HepG2 (cell line): ENCODE data around the gene ABO. TPM values are rescaled to one million over a fixed set of nuclear protein-coding genes. Genes with fewer than 3 reads are reported as not detected.

Experiments
- ATAC-seq: fragments of 200-7000 bp; cut with Tn5 transposase; 3 replicates; pipeline ENCODE4 v1.9.1; 2020; ENCODE audit warnings: mild to moderate bottlenecking, moderate library complexity
- BruUV-seq: library from RNA; stranded (reverse); fragments of 400-500 nt; replicated peaks from 2 replicates; lab custom pipeline; 2021; lab: Mats Ljungman, UMichigan
- CTCF ChIA-PET: fragments of 300-600 bp; formaldehyde crosslinking; extraction: SDS; loops from one replicate; lab custom pipeline; 2021; ENCODE audit warnings: low total read pairs, inconsistent platforms, low intra/inter-chr PET ratio; lab: Yijun Ruan, JAX
- POLR2A ChIA-PET: fragments of 350-600 bp; sonication (Branson Sonifier 250); formaldehyde crosslinking; loops from one replicate; lab custom pipeline; 2020; ENCODE audit warnings: antibody characterized with exemption, inconsistent platforms; lab: Yijun Ruan, JAX
- DNase-seq: peaks from one replicate; pipeline ENCODE4 v3.0.0-alpha.2; 2015; ENCODE audit warnings: low spot score
- FAIRE-seq: peaks from 3 replicates; lab custom pipeline; 2011; peaks lifted over from hg19 to GRCh38; lab: Jason Lieb, UNC
- H2AFZ ChIP-seq: one replicate; pipeline ENCODE4 v1.6.1; 2011; ENCODE audit warnings: low read length, inconsistent platforms
- H3K27ac ChIP-seq: fragments of 300-600 bp; 3 replicates; pipeline ENCODE4 v1.8.0; 2011; ENCODE audit warnings: mixed run types, mild to moderate bottlenecking, mixed read lengths, low read length, inconsistent platforms; ENCODE audit not compliant: insufficient read depth; ENCODE audit errors: extremely low read length
- H3K27me3 ChIP-seq, 2 experiments: fragments of 200-600 bp in 1 of 2; 2 replicates in 1 of 2; 3 replicates in 1 of 2; pipeline versions ENCODE4 v1.6.0 to v1.8.0; 2011; ENCODE audit warnings: low read length in 2 of 2, mild to moderate bottlenecking in 2 of 2, moderate library complexity in 2 of 2, inconsistent platforms in 1 of 2; ENCODE audit not compliant: insufficient read depth in 2 of 2, control insufficient read depth in 1 of 2
- H3K36me3 ChIP-seq, 2 experiments: fragments of 200-600 bp in 1 of 2; replicated peaks in 1 of 2; 2 replicates in 1 of 2; 3 replicates in 1 of 2; pipeline versions ENCODE4 v1.5.1 to v1.8.0; 2011; ENCODE audit warnings: low read length in 2 of 2, inconsistent platforms in 1 of 2; ENCODE audit not compliant: insufficient read depth in 2 of 2, control insufficient read depth in 1 of 2
- H3K4me1 ChIP-seq: 2 replicates; pipeline ENCODE4 v1.5.1; 2012; ENCODE audit warnings: low read length, inconsistent platforms; ENCODE audit not compliant: insufficient read depth
- H3K4me2 ChIP-seq: 2 replicates; pipeline ENCODE4 v1.6.0; 2011; ENCODE audit warnings: low read depth, low read length, inconsistent platforms
- H3K4me3 ChIP-seq, 3 experiments: fragments of 200-600 bp in 1 of 3; sonication (generic), shearing (Covaris generic) in 1 of 3; replicated peaks in 1 of 3; 2 replicates each; pipeline ENCODE4 v1.5.1; 2011 to 2016; ENCODE audit warnings: low read length in 3 of 3, inconsistent platforms in 2 of 3, low read depth in 2 of 3, mild to moderate bottlenecking in 2 of 3, control low read depth in 1 of 3, mixed read lengths in 1 of 3; ENCODE audit not compliant: insufficient read depth in 1 of 3
- H3K79me2 ChIP-seq: one replicate; pipeline ENCODE4 v1.6.1; 2011; ENCODE audit warnings: low read length, inconsistent platforms; ENCODE audit not compliant: insufficient read depth
- H3K9ac ChIP-seq: 2 replicates; pipeline ENCODE4 v1.6.0; 2011; ENCODE audit warnings: mild to moderate bottlenecking, low read depth, low read length, inconsistent platforms; ENCODE audit not compliant: insufficient read depth
- H3K9me3 ChIP-seq: 2 replicates; pipeline ENCODE4 v1.5.1; 2012; ENCODE audit warnings: mild to moderate bottlenecking, low read length
- H4K20me1 ChIP-seq: 2 replicates; pipeline ENCODE4 v1.6.0; 2011; ENCODE audit warnings: inconsistent platforms, mild to moderate bottlenecking, low read length, moderate library complexity; ENCODE audit not compliant: insufficient read depth
- CAMTA2 ChIP-seq: sonication (generic); formaldehyde crosslinking; IDR thresholded peaks from 2 replicates; pipeline ENCODE4 v1.4.0; 2020; ENCODE audit warnings: mild to moderate bottlenecking, missing genetic modification reagents, borderline replicate concordance
- GTF2F1 ChIP-seq: fragments of 150-350 bp; IDR thresholded peaks from 2 replicates; pipeline ENCODE4 v1.6.1; 2014; ENCODE audit warnings: low read length
- HNF4A ChIP-seq: sonication (generic); formaldehyde crosslinking; IDR thresholded peaks from 2 replicates; pipeline ENCODE4 v1.4.0; 2020; ENCODE audit warnings: missing genetic modification reagents
- HNRNPUL1 ChIP-seq: fragments of 200-400 bp; formaldehyde crosslinking; IDR thresholded peaks from 2 replicates; pipeline ENCODE4 v1.6.1; 2017; ENCODE audit warnings: low read depth, mild to moderate bottlenecking, low read length, moderate library complexity
- JUN ChIP-seq: sonication (generic); formaldehyde crosslinking; IDR thresholded peaks from 2 replicates; pipeline ENCODE4 v1.4.0; 2020; ENCODE audit warnings: mild to moderate bottlenecking, missing genetic modification reagents
- RBAK ChIP-seq: sonication (generic); formaldehyde crosslinking; IDR thresholded peaks from 2 replicates; pipeline ENCODE4 v1.5.1; 2020; ENCODE audit warnings: mild to moderate bottlenecking, missing genetic modification reagents
- SIX1 ChIP-seq: sonication (generic); formaldehyde crosslinking; IDR thresholded peaks from 2 replicates; pipeline ENCODE4 v1.4.0; 2020; ENCODE audit warnings: missing genetic modification reagents, borderline replicate concordance
- ZBTB8A ChIP-seq: sonication (generic); formaldehyde crosslinking; IDR thresholded peaks from 2 replicates; pipeline ENCODE4 v1.4.0; 2020; ENCODE audit warnings: mild to moderate bottlenecking, low read depth, missing genetic modification reagents, borderline replicate concordance
- ZFP41 ChIP-seq: sonication (generic); formaldehyde crosslinking; IDR thresholded peaks from 2 replicates; pipeline ENCODE4 v1.4.0; 2020; ENCODE audit warnings: mild to moderate bottlenecking, missing genetic modification reagents, borderline replicate concordance
- ZNF160 ChIP-seq: sonication (generic); formaldehyde crosslinking; IDR thresholded peaks from 2 replicates; pipeline ENCODE4 v1.8.0; 2022; ENCODE audit warnings: mild to moderate bottlenecking, inconsistent platforms, missing genetic modification reagents
- ZSCAN21 ChIP-seq: sonication (generic); formaldehyde crosslinking; IDR thresholded peaks from 2 replicates; pipeline ENCODE4 v1.8.0; 2022; ENCODE audit warnings: mild to moderate bottlenecking, missing genetic modification reagents, moderate library complexity, borderline replicate concordance
- WGBS: methylation state at CpG from one replicate; pipeline ENCODE4 v1.1.6; 2017; ENCODE audit warnings: low lambda C conversion rate; 5-methylcytosine and 5-hydroxymethylcytosine counted together
- in situ Hi-C: cut with HindIII; loops from 2 replicates; pipeline ENCODE4 v1.10.0; 2017; ENCODE audit warnings: low pct_unique_long_range_greater_than_20kb; ENCODE audit not compliant: extremely low pct_ligation_motif_present
- intact Hi-C: fragments of 100-400 bp; cut with micrococcal nuclease; formaldehyde crosslinking; loops from one replicate; pipeline ENCODE4 v1.10.0; 2022; ENCODE audit not compliant: unreplicated experiment
- polyA plus RNA-seq, 8 experiments: library from polyadenylated mRNA; depleted of rRNA in 3 of 8; stranded (reverse) in 7 of 8; unstranded in 1 of 8; fragments of >200 nt; fragmentation: Illumina TruSeq in 4 of 8; extraction: Trizol in 4 of 8; gene quantifications; 2 replicates each; pipeline versions ENCODE4 v1.2.1 to v1.2.3, GENCODE V29; 2011 to 2016; ENCODE audit warnings: low read depth in 4 of 8, missing spikeins in 1 of 8, mixed read lengths in 1 of 8; ENCODE audit not compliant: insufficient read depth in 1 of 8
- total RNA-seq, 5 experiments: library from RNA; depleted of rRNA; stranded (reverse); fragments of >200 nt; fragmentation: Illumina TruSeq; extraction: Trizol; gene quantifications; 2 replicates each; pipeline ENCODE4 v1.2.3, GENCODE V29; 2016; ENCODE audit warnings: low read depth in 1 of 5
- TF ChIP-seq, protein P1 (sequence below): IDR thresholded peaks from 2 replicates; pipeline ENCODE4 v1.6.1; 2016; ENCODE audit warnings: mild to moderate bottlenecking
- TF ChIP-seq, protein P2 (sequence below): sonication (generic); formaldehyde crosslinking; IDR thresholded peaks from 2 replicates; pipeline ENCODE4 v1.5.0; 2020; ENCODE audit warnings: mild to moderate bottlenecking, missing genetic modification reagents
- TF ChIP-seq, protein P3 (sequence below): sonication (generic); formaldehyde crosslinking; IDR thresholded peaks from 2 replicates; pipeline ENCODE4 v1.5.0; 2020; ENCODE audit warnings: missing genetic modification reagents
- TF ChIP-seq, protein P4 (sequence below): sonication (generic); formaldehyde crosslinking; conservative IDR thresholded peaks from 2 replicates; pipeline ENCODE4 v1.8.0; 2022; ENCODE audit warnings: mild to moderate bottlenecking, moderate library complexity, missing genetic modification reagents
- TF ChIP-seq, protein P5 (sequence below): sonication (generic); formaldehyde crosslinking; IDR thresholded peaks from 2 replicates; pipeline ENCODE4 v1.8.1; 2023; ENCODE audit warnings: mild to moderate bottlenecking, inconsistent platforms, moderate library complexity, missing genetic modification reagents, borderline replicate concordance

Gene ABO
- total and polyA plus RNA-seq, 2 of the 13 experiments (the other 11 are each of a cell fraction or from before 2014, with no cell fraction given), result not detected

DNA sequence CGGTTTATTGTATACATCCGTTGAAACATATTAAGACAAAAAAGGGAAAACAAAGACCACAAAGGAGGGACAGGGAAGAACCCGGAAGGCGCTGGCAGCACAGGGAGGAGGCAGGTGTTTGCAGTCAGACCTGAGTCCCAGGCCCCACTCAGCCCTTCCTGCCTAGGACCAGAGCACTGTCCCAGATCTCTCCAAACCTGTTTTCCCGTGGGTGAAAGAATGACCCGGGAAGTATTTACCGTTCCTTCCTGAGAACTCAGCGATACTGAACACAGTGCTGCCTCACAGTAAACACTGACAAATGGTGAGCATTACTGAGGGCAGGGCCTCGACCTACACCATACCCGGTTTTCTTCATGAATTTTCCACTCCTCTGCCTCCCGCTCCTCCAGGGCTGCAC, 1.2 kb downstream of the ABO start (continued):
- TF ChIP-seq, protein P1, sequence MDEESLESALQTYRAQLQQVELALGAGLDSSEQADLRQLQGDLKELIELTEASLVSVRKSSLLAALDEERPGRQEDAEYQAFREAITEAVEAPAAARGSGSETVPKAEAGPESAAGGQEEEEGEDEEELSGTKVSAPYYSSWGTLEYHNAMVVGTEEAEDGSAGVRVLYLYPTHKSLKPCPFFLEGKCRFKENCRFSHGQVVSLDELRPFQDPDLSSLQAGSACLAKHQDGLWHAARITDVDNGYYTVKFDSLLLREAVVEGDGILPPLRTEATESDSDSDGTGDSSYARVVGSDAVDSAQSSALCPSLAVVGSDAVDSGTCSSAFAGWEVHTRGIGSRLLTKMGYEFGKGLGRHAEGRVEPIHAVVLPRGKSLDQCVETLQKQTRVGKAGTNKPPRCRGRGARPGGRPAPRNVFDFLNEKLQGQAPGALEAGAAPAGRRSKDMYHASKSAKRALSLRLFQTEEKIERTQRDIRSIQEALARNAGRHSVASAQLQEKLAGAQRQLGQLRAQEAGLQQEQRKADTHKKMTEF (CRISPR knock-in tag), result no peak
- TF ChIP-seq ZFP41 (CRISPR knock-in tag) (no peak), ZNF160 (no peak), ZBTB8A (CRISPR knock-in tag) (no peak), HNRNPUL1 (no peak)
- TF ChIP-seq, protein P2, sequence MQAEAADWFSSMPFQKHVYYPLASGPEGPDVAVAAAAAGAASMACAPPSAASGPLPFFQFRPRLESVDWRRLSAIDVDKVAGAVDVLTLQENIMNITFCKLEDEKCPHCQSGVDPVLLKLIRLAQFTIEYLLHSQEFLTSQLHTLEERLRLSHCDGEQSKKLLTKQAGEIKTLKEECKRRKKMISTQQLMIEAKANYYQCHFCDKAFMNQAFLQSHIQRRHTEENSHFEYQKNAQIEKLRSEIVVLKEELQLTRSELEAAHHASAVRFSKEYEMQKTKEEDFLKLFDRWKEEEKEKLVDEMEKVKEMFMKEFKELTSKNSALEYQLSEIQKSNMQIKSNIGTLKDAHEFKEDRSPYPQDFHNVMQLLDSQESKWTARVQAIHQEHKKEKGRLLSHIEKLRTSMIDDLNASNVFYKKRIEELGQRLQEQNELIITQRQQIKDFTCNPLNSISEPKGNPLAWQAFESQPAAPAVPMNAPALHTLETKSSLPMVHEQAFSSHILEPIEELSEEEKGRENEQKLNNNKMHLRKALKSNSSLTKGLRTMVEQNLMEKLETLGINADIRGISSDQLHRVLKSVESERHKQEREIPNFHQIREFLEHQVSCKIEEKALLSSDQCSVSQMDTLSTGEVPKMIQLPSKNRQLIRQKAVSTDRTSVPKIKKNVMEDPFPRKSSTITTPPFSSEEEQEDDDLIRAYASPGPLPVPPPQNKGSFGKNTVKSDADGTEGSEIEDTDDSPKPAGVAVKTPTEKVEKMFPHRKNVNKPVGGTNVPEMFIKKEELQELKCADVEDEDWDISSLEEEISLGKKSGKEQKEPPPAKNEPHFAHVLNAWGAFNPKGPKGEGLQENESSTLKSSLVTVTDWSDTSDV (CRISPR knock-in tag), result no peak

DNA sequence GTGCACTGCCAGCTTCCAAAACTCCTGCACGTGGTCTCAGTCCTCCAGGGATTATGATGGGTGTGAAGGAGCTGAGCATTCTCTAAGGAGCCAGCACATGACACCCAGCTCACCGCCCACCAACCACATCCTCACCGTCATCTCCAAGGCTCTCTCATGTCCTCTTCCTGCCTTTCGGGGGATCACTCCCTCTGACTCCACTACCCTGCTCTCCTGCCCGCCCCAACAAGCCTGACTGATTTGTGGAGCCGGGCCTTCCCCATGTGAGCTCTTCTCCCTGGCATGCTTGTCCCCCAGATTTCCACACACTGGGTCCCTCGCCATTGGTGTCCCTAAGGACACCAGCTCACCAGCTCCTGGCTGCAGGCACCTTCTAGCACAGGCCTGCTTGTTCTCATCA, 1.9 kb downstream of the ABO start:
- no peaks in the 10 kb centered on the region for H3K4me1 ChIP-seq
- ATAC-seq (no peak), DNase-seq (no peak), FAIRE-seq (no peak)
- WGBS, result 22% methylated on average over 7 of the region's 7 CpGs
- H2AFZ ChIP-seq, result no peak overlapping the region
- POLR2A ChIA-PET, result no interaction called here
- in situ Hi-C loops (no loop called here), intact Hi-C loops (no loop called here)
- no peak overlapping the region for H3K4me2 ChIP-seq
- H3K9ac ChIP-seq, result no peak overlapping the region
- no TSS peak for BruUV-seq
- H3K4me3 ChIP-seq, result no peak overlapping the region
- CTCF ChIA-PET, result no interaction called here
- no peaks in the 10 kb centered on the region for H4K20me1 ChIP-seq
- no peaks in the 10 kb centered on the region for H3K9me3 ChIP-seq
- no peak overlapping the region for H3K27ac ChIP-seq
- peaks cover 0 to 17% of the 10 kb centered on the region in 2 experiments; a peak in 3 of 5 replicates for H3K27me3 ChIP-seq
- no peaks in the 10 kb centered on the region for H3K36me3 ChIP-seq
- no peaks in the 10 kb centered on the region for H3K79me2 ChIP-seq
- TF ChIP-seq, protein P3, sequence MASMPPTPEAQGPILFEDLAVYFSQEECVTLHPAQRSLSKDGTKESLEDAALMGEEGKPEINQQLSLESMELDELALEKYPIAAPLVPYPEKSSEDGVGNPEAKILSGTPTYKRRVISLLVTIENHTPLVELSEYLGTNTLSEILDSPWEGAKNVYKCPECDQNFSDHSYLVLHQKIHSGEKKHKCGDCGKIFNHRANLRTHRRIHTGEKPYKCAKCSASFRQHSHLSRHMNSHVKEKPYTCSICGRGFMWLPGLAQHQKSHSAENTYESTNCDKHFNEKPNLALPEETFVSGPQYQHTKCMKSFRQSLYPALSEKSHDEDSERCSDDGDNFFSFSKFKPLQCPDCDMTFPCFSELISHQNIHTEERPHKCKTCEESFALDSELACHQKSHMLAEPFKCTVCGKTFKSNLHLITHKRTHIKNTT (CRISPR knock-in tag), result no peak
- TF ChIP-seq RBAK (CRISPR knock-in tag), result no peak
- TF ChIP-seq, protein P4, sequence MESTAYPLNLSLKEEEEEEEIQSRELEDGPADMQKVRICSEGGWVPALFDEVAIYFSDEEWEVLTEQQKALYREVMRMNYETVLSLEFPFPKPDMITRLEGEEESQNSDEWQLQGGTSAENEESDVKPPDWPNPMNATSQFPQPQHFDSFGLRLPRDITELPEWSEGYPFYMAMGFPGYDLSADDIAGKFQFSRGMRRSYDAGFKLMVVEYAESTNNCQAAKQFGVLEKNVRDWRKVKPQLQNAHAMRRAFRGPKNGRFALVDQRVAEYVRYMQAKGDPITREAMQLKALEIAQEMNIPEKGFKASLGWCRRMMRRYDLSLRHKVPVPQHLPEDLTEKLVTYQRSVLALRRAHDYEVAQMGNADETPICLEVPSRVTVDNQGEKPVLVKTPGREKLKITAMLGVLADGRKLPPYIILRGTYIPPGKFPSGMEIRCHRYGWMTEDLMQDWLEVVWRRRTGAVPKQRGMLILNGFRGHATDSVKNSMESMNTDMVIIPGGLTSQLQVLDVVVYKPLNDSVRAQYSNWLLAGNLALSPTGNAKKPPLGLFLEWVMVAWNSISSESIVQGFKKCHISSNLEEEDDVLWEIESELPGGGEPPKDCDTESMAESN (CRISPR knock-in tag), result no peak
- TF ChIP-seq, protein P5, sequence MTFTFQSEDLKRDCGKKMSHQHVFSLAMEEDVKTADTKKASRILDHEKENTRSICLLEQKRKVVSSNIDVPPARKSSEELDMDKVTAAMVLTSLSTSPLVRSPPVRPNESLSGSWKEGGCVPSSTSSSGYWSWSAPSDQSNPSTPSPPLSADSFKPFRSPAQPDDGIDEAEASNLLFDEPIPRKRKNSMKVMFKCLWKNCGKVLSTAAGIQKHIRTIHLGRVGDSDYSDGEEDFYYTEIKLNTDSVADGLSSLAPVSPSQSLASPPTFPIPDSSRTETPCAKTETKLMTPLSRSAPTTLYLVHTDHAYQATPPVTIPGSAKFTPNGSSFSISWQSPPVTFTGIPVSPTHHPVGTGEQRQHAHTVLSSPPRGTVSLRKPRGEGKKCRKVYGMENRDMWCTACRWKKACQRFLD (CRISPR knock-in tag), result no peak
- no peak for TF ChIP-seq SIX1 (CRISPR knock-in tag)
- no peak for TF ChIP-seq JUN (CRISPR knock-in tag)
- no peak for TF ChIP-seq CAMTA2
- TF ChIP-seq HNF4A (CRISPR knock-in tag), result no peak
- no peak for TF ChIP-seq ZSCAN21 (CRISPR knock-in tag)
- no peak for TF ChIP-seq GTF2F1
